ENCODE measurements around the gene TMEM175.

TMEM175 gene

GRCh38 chr4:890036-890695 is 42.1 kb upstream of the TMEM175 start:
- no peak overlapping the region for H3K4me3 ChIP-seq (ENCODE audit: low read length in 2 of 2)
- no peaks in the 10 kb centered on the region for H3K9me3 ChIP-seq (ENCODE audit: control insufficient read depth in 2 of 2, low read length in 2 of 2)
- peaks cover 8 to 31% of the 10 kb centered on the region in 2 donors for H3K36me3 ChIP-seq (ENCODE audit: control insufficient read depth in 2 of 2, insufficient read depth in 2 of 2, low read length in 2 of 2)
- peaks cover 2% of the 10 kb centered on the region for H3K4me1 ChIP-seq (ENCODE audit: control insufficient read depth, insufficient read depth, low read length)
- H3K27ac ChIP-seq (ENCODE audit: low read length), result no peak overlapping the region
- no peak overlapping the region for H3K9ac ChIP-seq (ENCODE audit: low read length in 2 of 2)
- H3K27me3 ChIP-seq (ENCODE audit: control insufficient read depth in 1 of 2, insufficient read depth in 2 of 2, low read length in 2 of 2), result no peaks in the 10 kb centered on the region

GRCh38 chr4:891747-892146 is 40.5 kb upstream of the TMEM175 start:
- no peak overlapping the region for H3K27ac ChIP-seq (ENCODE audit: low read length)
- no peak overlapping the region for H3K4me3 ChIP-seq (ENCODE audit: low read length in 2 of 2)
- peaks cover 15 to 36% of the 10 kb centered on the region in 2 donors for H3K36me3 ChIP-seq (ENCODE audit: control insufficient read depth in 2 of 2, insufficient read depth in 2 of 2, low read length in 2 of 2)
- no peaks in the 10 kb centered on the region for H3K27me3 ChIP-seq (ENCODE audit: control insufficient read depth in 1 of 2, insufficient read depth in 2 of 2, low read length in 2 of 2)
- no peaks in the 10 kb centered on the region for H3K9me3 ChIP-seq (ENCODE audit: control insufficient read depth in 2 of 2, low read length in 2 of 2)
- no peak overlapping the region for H3K9ac ChIP-seq (ENCODE audit: low read length in 2 of 2)
- H3K4me1 ChIP-seq (ENCODE audit: control insufficient read depth, insufficient read depth, low read length), result no peaks in the 10 kb centered on the region

GRCh38 chr4:892780-893179 is 39.5 kb upstream of the TMEM175 start:
- Histone ChIP-seq H3K4me1 (ENCODE audit: control insufficient read depth, insufficient read depth, low read length) (no peaks in the 10 kb centered on the region), H3K27ac (ENCODE audit: low read length) (no peak overlapping the region), H3K4me3 (ENCODE audit: low read length in 2 of 2) (no peak overlapping the region), H3K9me3 (ENCODE audit: control insufficient read depth in 2 of 2, low read length in 2 of 2) (no peaks in the 10 kb centered on the region), H3K27me3 (ENCODE audit: control insufficient read depth in 1 of 2, insufficient read depth in 2 of 2, low read length in 2 of 2) (no peaks in the 10 kb centered on the region), H3K36me3 (ENCODE audit: control insufficient read depth in 2 of 2, insufficient read depth in 2 of 2, low read length in 2 of 2) (peaks cover 18 to 32% of the 10 kb centered on the region in 2 donors), H3K9ac (ENCODE audit: low read length in 2 of 2) (no peak overlapping the region)

GRCh38 chr4:893276-893994 is 38.8 kb upstream of the TMEM175 start:
- H3K9ac ChIP-seq (ENCODE audit: low read length in 2 of 2), result no peak overlapping the region
- H3K9me3 ChIP-seq (ENCODE audit: control insufficient read depth in 2 of 2, low read length in 2 of 2), result no peaks in the 10 kb centered on the region
- H3K4me1 ChIP-seq (ENCODE audit: control insufficient read depth, insufficient read depth, low read length), result no peaks in the 10 kb centered on the region
- H3K27me3 ChIP-seq (ENCODE audit: control insufficient read depth in 1 of 2, insufficient read depth in 2 of 2, low read length in 2 of 2), result no peaks in the 10 kb centered on the region
- H3K36me3 ChIP-seq (ENCODE audit: control insufficient read depth in 2 of 2, insufficient read depth in 2 of 2, low read length in 2 of 2), result peaks cover 18 to 26% of the 10 kb centered on the region in 2 donors
- H3K27ac ChIP-seq (ENCODE audit: low read length), result no peak overlapping the region
- H3K4me3 ChIP-seq (ENCODE audit: low read length in 2 of 2), result no peak overlapping the region

GRCh38 chr4:893995-894705 is 38.1 kb upstream of the TMEM175 start:
- Histone ChIP-seq H3K4me3 (ENCODE audit: low read length in 2 of 2) (no peak overlapping the region), H3K9ac (ENCODE audit: low read length in 2 of 2) (no peak overlapping the region), H3K27ac (ENCODE audit: low read length) (no peak overlapping the region), H3K36me3 (ENCODE audit: control insufficient read depth in 2 of 2, insufficient read depth in 2 of 2, low read length in 2 of 2) (peaks cover 18 to 23% of the 10 kb centered on the region in 2 donors), H3K27me3 (ENCODE audit: control insufficient read depth in 1 of 2, insufficient read depth in 2 of 2, low read length in 2 of 2) (no peaks in the 10 kb centered on the region), H3K4me1 (ENCODE audit: control insufficient read depth, insufficient read depth, low read length) (no peaks in the 10 kb centered on the region), H3K9me3 (ENCODE audit: control insufficient read depth in 2 of 2, low read length in 2 of 2) (no peaks in the 10 kb centered on the region)

GRCh38 chr4:895596-895995 is 36.7 kb upstream of the TMEM175 start:
- peaks cover 17 to 18% of the 10 kb centered on the region in 2 donors for H3K36me3 ChIP-seq (ENCODE audit: control insufficient read depth in 2 of 2, insufficient read depth in 2 of 2, low read length in 2 of 2)
- H3K4me1 ChIP-seq (ENCODE audit: control insufficient read depth, insufficient read depth, low read length), result no peaks in the 10 kb centered on the region
- H3K27me3 ChIP-seq (ENCODE audit: control insufficient read depth in 1 of 2, insufficient read depth in 2 of 2, low read length in 2 of 2), result no peaks in the 10 kb centered on the region
- H3K4me3 ChIP-seq (ENCODE audit: low read length in 2 of 2), result no peak overlapping the region
- no peaks in the 10 kb centered on the region for H3K9me3 ChIP-seq (ENCODE audit: control insufficient read depth in 2 of 2, low read length in 2 of 2)
- no peak overlapping the region for H3K9ac ChIP-seq (ENCODE audit: low read length in 2 of 2)
- H3K27ac ChIP-seq (ENCODE audit: low read length), result no peak overlapping the region

- Histone ChIP-seq H3K36me3 (ENCODE audit: control insufficient read depth in 2 of 2, insufficient read depth in 2 of 2, low read length in 2 of 2) (peaks cover 18 to 19% of the 10 kb centered on the region in 2 donors), H3K4me3 (ENCODE audit: low read length in 2 of 2) (no peak overlapping the region), H3K27ac (ENCODE audit: low read length) (no peak overlapping the region), H3K9me3 (ENCODE audit: control insufficient read depth in 2 of 2, low read length in 2 of 2) (no peaks in the 10 kb centered on the region), H3K4me1 (ENCODE audit: control insufficient read depth, insufficient read depth, low read length) (no peaks in the 10 kb centered on the region), H3K9ac (ENCODE audit: low read length in 2 of 2) (no peak overlapping the region), H3K27me3 (ENCODE audit: control insufficient read depth in 1 of 2, insufficient read depth in 2 of 2, low read length in 2 of 2) (no peaks in the 10 kb centered on the region)
These were observed 36.0 kb upstream of the TMEM175 start for GRCh38 chr4:896216-896615.

GRCh38 chr4:896630-897029 is 35.6 kb upstream of the TMEM175 start:
- no peaks in the 10 kb centered on the region for H3K4me1 ChIP-seq (ENCODE audit: control insufficient read depth, insufficient read depth, low read length)
- no peak overlapping the region for H3K27ac ChIP-seq (ENCODE audit: low read length)
- H3K9ac ChIP-seq (ENCODE audit: low read length in 2 of 2), result no peak overlapping the region
- no peaks in the 10 kb centered on the region for H3K9me3 ChIP-seq (ENCODE audit: control insufficient read depth in 2 of 2, low read length in 2 of 2)
- H3K4me3 ChIP-seq (ENCODE audit: low read length in 2 of 2), result no peak overlapping the region
- H3K27me3 ChIP-seq (ENCODE audit: control insufficient read depth in 1 of 2, insufficient read depth in 2 of 2, low read length in 2 of 2), result no peaks in the 10 kb centered on the region
- peaks cover 18 to 19% of the 10 kb centered on the region in 2 donors for H3K36me3 ChIP-seq (ENCODE audit: control insufficient read depth in 2 of 2, insufficient read depth in 2 of 2, low read length in 2 of 2)

GRCh38 chr4:898123-898522 is 34.1 kb upstream of the TMEM175 start:
- Histone ChIP-seq H3K9me3 (ENCODE audit: control insufficient read depth in 2 of 2, low read length in 2 of 2) (no peaks in the 10 kb centered on the region), H3K4me3 (ENCODE audit: low read length in 2 of 2) (no peak overlapping the region), H3K27ac (ENCODE audit: low read length) (no peak overlapping the region), H3K9ac (ENCODE audit: low read length in 2 of 2) (no peak overlapping the region), H3K27me3 (ENCODE audit: control insufficient read depth in 1 of 2, insufficient read depth in 2 of 2, low read length in 2 of 2) (no peaks in the 10 kb centered on the region), H3K4me1 (ENCODE audit: control insufficient read depth, insufficient read depth, low read length) (no peaks in the 10 kb centered on the region), H3K36me3 (ENCODE audit: control insufficient read depth in 2 of 2, insufficient read depth in 2 of 2, low read length in 2 of 2) (peaks cover 18% of the 10 kb centered on the region in 2 donors)

- H3K27me3 ChIP-seq (ENCODE audit: control insufficient read depth in 1 of 2, insufficient read depth in 2 of 2, low read length in 2 of 2), result no peaks in the 10 kb centered on the region
- no peaks in the 10 kb centered on the region for H3K9me3 ChIP-seq (ENCODE audit: control insufficient read depth in 2 of 2, low read length in 2 of 2)
- peaks cover 15 to 18% of the 10 kb centered on the region in 2 donors for H3K36me3 ChIP-seq (ENCODE audit: control insufficient read depth in 2 of 2, insufficient read depth in 2 of 2, low read length in 2 of 2)
- H3K4me1 ChIP-seq (ENCODE audit: control insufficient read depth, insufficient read depth, low read length), result no peaks in the 10 kb centered on the region
- no peak overlapping the region for H3K27ac ChIP-seq (ENCODE audit: low read length)
- H3K9ac ChIP-seq (ENCODE audit: low read length in 2 of 2), result no peak overlapping the region
- no peak overlapping the region for H3K4me3 ChIP-seq (ENCODE audit: low read length in 2 of 2)
These were observed 33.2 kb upstream of the TMEM175 start for GRCh38 chr4:898869-899555.
